ENCODE measurements around the gene INPP5A. TPM values are rescaled to one million over a fixed set of nuclear protein-coding genes. Genes with fewer than 3 reads are reported as not detected.
A peak's percentile ranks its signal among the peaks of the same experiment; 100 is the strongest.

Gene INPP5A
- total and polyA plus RNA-seq, 2 of the 13 experiments (the other 11 are each of a cell fraction or from before 2014, with no cell fraction given): 17.5 to 37.9 TPM

GRCh38 chr10:132518572-132519381 is 18.8 kb upstream of the INPP5A start (continued):
- TF ChIP-seq KLF9 (CRISPR knock-in tag; IDR thresholded peaks at IDR 0.05; ENCODE audit: low read depth): no peak
- TF ChIP-seq, protein P1, sequence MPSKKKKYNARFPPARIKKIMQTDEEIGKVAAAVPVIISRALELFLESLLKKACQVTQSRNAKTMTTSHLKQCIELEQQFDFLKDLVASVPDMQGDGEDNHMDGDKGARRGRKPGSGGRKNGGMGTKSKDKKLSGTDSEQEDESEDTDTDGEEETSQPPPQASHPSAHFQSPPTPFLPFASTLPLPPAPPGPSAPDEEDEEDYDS (CRISPR knock-in tag; IDR thresholded peaks at IDR 0.05): peak; percentile 76; the same call in 1 of the 2 replicates
- TF ChIP-seq SNAI1 (CRISPR knock-in tag; IDR thresholded peaks at IDR 0.05; ENCODE audit: borderline replicate concordance): no peak
- TF ChIP-seq ZBTB7B (CRISPR knock-in tag; IDR thresholded peaks at IDR 0.05): peak; percentile 70; the same call in 1 of the 2 replicates
- no peak for TF ChIP-seq HOXA9 (CRISPR knock-in tag; IDR thresholded peaks at IDR 0.05; ENCODE audit: borderline replicate concordance)
- TF ChIP-seq ERF (CRISPR knock-in tag; IDR thresholded peaks at IDR 0.05): no peak
- no peak for TF ChIP-seq SP140L (CRISPR knock-in tag; IDR thresholded peaks at IDR 0.05; ENCODE audit: borderline replicate concordance)
- TF ChIP-seq THYN1 (CRISPR knock-in tag; IDR thresholded peaks at IDR 0.05; ENCODE audit: borderline replicate concordance, low read depth): no peak
- TF ChIP-seq ZNF460 (CRISPR knock-in tag; IDR thresholded peaks at IDR 0.05; ENCODE audit: borderline replicate concordance): no peak
- TF ChIP-seq, protein P2, sequence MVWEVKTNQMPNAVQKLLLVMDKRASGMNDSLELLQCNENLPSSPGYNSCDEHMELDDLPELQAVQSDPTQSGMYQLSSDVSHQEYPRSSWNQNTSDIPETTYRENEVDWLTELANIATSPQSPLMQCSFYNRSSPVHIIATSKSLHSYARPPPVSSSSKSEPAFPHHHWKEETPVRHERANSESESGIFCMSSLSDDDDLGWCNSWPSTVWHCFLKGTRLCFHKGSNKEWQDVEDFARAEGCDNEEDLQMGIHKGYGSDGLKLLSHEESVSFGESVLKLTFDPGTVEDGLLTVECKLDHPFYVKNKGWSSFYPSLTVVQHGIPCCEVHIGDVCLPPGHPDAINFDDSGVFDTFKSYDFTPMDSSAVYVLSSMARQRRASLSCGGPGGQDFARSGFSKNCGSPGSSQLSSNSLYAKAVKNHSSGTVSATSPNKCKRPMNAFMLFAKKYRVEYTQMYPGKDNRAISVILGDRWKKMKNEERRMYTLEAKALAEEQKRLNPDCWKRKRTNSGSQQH (CRISPR knock-in tag; IDR thresholded peaks at IDR 0.05; ENCODE audit: low read depth): no peak
- TF ChIP-seq, protein P3, sequence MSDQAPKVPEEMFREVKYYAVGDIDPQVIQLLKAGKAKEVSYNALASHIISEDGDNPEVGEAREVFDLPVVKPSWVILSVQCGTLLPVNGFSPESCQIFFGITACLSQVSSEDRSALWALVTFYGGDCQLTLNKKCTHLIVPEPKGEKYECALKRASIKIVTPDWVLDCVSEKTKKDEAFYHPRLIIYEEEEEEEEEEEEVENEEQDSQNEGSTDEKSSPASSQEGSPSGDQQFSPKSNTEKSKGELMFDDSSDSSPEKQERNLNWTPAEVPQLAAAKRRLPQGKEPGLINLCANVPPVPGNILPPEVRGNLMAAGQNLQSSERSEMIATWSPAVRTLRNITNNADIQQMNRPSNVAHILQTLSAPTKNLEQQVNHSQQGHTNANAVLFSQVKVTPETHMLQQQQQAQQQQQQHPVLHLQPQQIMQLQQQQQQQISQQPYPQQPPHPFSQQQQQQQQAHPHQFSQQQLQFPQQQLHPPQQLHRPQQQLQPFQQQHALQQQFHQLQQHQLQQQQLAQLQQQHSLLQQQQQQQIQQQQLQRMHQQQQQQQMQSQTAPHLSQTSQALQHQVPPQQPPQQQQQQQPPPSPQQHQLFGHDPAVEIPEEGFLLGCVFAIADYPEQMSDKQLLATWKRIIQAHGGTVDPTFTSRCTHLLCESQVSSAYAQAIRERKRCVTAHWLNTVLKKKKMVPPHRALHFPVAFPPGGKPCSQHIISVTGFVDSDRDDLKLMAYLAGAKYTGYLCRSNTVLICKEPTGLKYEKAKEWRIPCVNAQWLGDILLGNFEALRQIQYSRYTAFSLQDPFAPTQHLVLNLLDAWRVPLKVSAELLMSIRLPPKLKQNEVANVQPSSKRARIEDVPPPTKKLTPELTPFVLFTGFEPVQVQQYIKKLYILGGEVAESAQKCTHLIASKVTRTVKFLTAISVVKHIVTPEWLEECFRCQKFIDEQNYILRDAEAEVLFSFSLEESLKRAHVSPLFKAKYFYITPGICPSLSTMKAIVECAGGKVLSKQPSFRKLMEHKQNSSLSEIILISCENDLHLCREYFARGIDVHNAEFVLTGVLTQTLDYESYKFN (CRISPR knock-in tag; conservative IDR thresholded peaks at IDR 0.05): peak; percentile 17; the same call in 1 of the 2 replicates
- no peak for TF ChIP-seq ZNF432 (CRISPR knock-in tag; IDR thresholded peaks at IDR 0.05; ENCODE audit: borderline replicate concordance)
- peak; percentile 53 for TF ChIP-seq HNRNPLL (IDR thresholded peaks at IDR 0.05; ENCODE audit: low read depth, low read length, poor library complexity, severe bottlenecking)
- peak; percentile 65; the same call in 1 of the 2 replicates for TF ChIP-seq RNF219 (CRISPR knock-in tag; IDR thresholded peaks at IDR 0.05)
- no peak for TF ChIP-seq CREM (IDR thresholded peaks at IDR 0.05)
- no peak for TF ChIP-seq CREM (CRISPR knock-in tag; IDR thresholded peaks at IDR 0.05)
- TF ChIP-seq BCLAF1 (IDR thresholded peaks at IDR 0.05): no peak

All from HepG2 (cell line).